ENCODE results near the gene DAB1. TPM values are rescaled to one million over a fixed set of nuclear protein-coding genes. Genes with fewer than 3 reads are reported as not detected.

DAB1 gene
- total RNA-seq, 3 donors from 2014 or later (not counting 1 experiment from before 2014, with no cell fraction given): 0.41 TPM; not detected in 2

GRCh38 chr1:57307392-57308170 is 116.3 kb downstream of the DAB1 start:
- Histone ChIP-seq H3K4me3 (ENCODE audit: low read length) (no peak overlapping the region), H3K27me3 (ENCODE audit: control insufficient read depth, insufficient read depth, low read length) (no peaks in the 10 kb centered on the region), H3K36me3 (ENCODE audit: control insufficient read depth, insufficient read depth, low read length) (no peaks in the 10 kb centered on the region), H3K27ac (ENCODE audit: low read length) (peak overlapping the region; percentile 18), H3K9me3 (ENCODE audit: control insufficient read depth, insufficient read depth, low read length) (peaks cover 2% of the 10 kb centered on the region), H3K4me1 (ENCODE audit: control insufficient read depth, insufficient read depth, low read length) (peaks cover 10% of the 10 kb centered on the region)
- Mint-ChIP-seq H3K9me3 (peaks cover 5 to 6% of the 10 kb centered on the region in 2 donors), H3K4me3 (peak overlapping the region; percentile 4), H3K4me1 (peaks cover 11 to 12% of the 10 kb centered on the region in 2 donors), H3K27ac (peak overlapping the region; percentile 1 to 3), H3K27me3 (ENCODE audit: low read depth in 2 of 2) (no peaks in the 10 kb centered on the region), H3K36me3 (no peaks in the 10 kb centered on the region)
- intact Hi-C loops (cut with micrococcal nuclease): no loop called here
- WGBS (ENCODE audit: insufficient coverage): 38% methylated on average over 4 of the region's 4 CpGs
- TF ChIP-seq CTCF (IDR thresholded peaks at IDR 0.05): no peak
- DNase-seq (peak in 1 of 2 donors; percentile 86), ATAC-seq (peak in 2 of 3 donors; percentile 72 to 76)

DNA sequence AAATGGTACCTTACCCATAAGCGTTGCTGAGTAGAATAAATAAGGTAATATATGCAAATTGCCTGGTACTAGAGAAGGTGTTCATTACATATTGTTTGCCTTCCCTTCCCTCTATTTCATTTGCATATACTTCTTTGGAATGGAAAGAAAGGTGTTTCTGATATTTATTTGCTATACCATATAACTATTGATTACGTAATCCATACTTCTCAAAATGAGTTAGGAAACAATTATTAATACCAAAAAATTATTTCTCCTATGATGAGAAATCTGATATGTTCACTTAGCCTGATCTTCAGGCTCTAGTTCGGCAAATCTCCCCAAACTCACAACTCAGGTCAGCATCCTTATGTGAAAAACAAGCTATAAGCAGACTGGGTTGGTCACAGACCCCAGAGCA is 119.3 kb downstream of the DAB1 start:
- H3K36me3 Mint-ChIP-seq: no peaks in the 10 kb centered on the region
- Histone ChIP-seq H3K36me3 (ENCODE audit: control insufficient read depth, insufficient read depth, low read length) (no peaks in the 10 kb centered on the region), H3K4me3 (ENCODE audit: low read length) (no peak overlapping the region), H3K27me3 (ENCODE audit: control insufficient read depth, insufficient read depth, low read length) (no peaks in the 10 kb centered on the region), H3K4me1 (ENCODE audit: control insufficient read depth, insufficient read depth, low read length) (peaks cover 10% of the 10 kb centered on the region), H3K27ac (ENCODE audit: low read length) (no peak overlapping the region), H3K9me3 (ENCODE audit: control insufficient read depth, insufficient read depth, low read length) (peaks cover 2% of the 10 kb centered on the region)
- no peak for ATAC-seq
- no peak for DNase-seq
- peaks cover 11 to 12% of the 10 kb centered on the region in 2 donors for H3K4me1 Mint-ChIP-seq
- 87% methylated on average over 1 of the region's 3 CpGs for WGBS (ENCODE audit: insufficient coverage)
- no peak overlapping the region for H3K27ac Mint-ChIP-seq
- H3K4me3 Mint-ChIP-seq: no peak overlapping the region
- TF ChIP-seq CTCF (IDR thresholded peaks at IDR 0.05): no peak
- H3K27me3 Mint-ChIP-seq (ENCODE audit: low read depth in 2 of 2): no peaks in the 10 kb centered on the region
- intact Hi-C loops (cut with micrococcal nuclease): no loop called here
- peaks cover 5 to 6% of the 10 kb centered on the region in 2 donors for H3K9me3 Mint-ChIP-seq

DNA sequence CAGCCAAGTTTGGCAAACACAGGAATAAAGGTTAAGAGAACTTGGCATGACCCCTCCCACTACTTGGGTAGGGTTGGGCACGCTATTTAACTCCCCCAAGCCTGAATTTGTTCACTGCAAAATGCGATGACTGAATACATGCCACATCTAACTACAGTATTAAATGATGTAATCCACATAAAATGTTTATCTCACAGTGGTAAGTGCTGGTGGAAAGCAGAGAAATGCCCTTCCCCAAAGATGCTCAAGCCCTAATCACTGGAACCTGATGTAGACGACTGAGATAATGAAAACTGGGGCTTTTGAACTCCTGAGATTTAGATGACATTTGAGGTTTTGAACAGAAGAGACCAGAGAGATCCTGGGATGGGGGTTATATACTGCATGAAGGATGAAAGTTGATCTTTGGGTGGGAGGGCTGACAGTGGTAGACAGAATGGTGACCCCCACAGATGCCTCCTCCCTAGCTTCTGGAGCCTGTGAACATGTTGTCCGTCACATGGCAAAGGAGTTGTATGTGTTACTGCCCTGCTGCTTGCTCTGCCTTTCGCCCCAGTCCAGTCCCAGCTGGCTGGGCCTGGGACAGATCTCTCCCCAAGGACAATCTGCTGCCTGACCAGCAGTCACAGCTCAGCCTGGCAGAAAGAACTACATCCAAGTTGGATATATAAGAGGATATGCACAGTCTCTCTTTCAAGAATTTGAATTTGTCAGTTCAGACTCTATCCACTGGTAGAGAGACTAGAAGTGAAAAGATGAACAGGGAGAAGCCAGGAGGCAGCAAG is 120.9 kb downstream of the DAB1 start:
- no peaks in the 10 kb centered on the region for H3K36me3 Mint-ChIP-seq
- peaks cover 11 to 12% of the 10 kb centered on the region in 2 donors for H3K4me1 Mint-ChIP-seq
- H3K9me3 Mint-ChIP-seq: peaks cover 5 to 6% of the 10 kb centered on the region in 2 donors
- Histone ChIP-seq H3K27ac (ENCODE audit: low read length) (no peak overlapping the region), H3K36me3 (ENCODE audit: control insufficient read depth, insufficient read depth, low read length) (no peaks in the 10 kb centered on the region), H3K27me3 (ENCODE audit: control insufficient read depth, insufficient read depth, low read length) (no peaks in the 10 kb centered on the region), H3K4me1 (ENCODE audit: control insufficient read depth, insufficient read depth, low read length) (peaks cover 10% of the 10 kb centered on the region), H3K4me3 (ENCODE audit: low read length) (no peak overlapping the region), H3K9me3 (ENCODE audit: control insufficient read depth, insufficient read depth, low read length) (peaks cover 2% of the 10 kb centered on the region)
- 78% methylated on average over 4 of the region's 5 CpGs for WGBS (ENCODE audit: insufficient coverage)
- no peaks in the 10 kb centered on the region for H3K27me3 Mint-ChIP-seq (ENCODE audit: low read depth in 2 of 2)
- no peak overlapping the region for H3K4me3 Mint-ChIP-seq
- no peak overlapping the region for H3K27ac Mint-ChIP-seq
- DNase-seq (no peak), ATAC-seq (no peak)
- no peak for TF ChIP-seq CTCF (IDR thresholded peaks at IDR 0.05)
- intact Hi-C loops (cut with micrococcal nuclease): no loop called here

Data from natural killer cell (primary cell).